GM21723 (cell line): ENCODE results near the gene FBXW9.
"Not testable (repeated sequence)": the region's sequence is repeated elsewhere in the genome, so short reads cannot be mapped to it uniquely, and the experiment has no call there.

ENCODE experiments used
- ATAC-seq: cut with Tn5 transposase; IDR thresholded peaks from one replicate; pipeline ENCODE4 v1.9.1; 2021; ENCODE audit warnings: mild to moderate bottlenecking, moderate library complexity; ENCODE audit not compliant: unreplicated experiment

Gene FBXW9

DNA sequence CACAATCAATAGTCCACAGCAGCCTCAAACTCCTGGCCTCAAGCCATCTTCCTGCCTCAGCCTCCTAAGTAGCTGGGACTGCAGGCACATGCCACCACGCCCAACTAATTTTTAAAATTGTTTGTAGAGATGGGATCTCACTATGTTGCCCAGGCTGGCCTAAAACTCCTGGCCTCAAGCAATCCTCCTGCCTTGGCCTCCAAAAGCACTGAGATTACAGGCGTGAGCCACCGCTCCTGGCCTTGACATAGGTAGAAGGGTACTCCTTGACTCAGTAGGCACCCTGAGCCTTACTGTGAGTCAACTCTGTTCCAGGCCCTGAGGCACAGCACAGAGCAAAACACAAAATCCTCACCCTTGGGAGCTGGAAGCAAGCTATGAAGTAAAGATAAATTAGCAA, 19.5 kb upstream of the FBXW9 start:
- no peak for ATAC-seq

DNA sequence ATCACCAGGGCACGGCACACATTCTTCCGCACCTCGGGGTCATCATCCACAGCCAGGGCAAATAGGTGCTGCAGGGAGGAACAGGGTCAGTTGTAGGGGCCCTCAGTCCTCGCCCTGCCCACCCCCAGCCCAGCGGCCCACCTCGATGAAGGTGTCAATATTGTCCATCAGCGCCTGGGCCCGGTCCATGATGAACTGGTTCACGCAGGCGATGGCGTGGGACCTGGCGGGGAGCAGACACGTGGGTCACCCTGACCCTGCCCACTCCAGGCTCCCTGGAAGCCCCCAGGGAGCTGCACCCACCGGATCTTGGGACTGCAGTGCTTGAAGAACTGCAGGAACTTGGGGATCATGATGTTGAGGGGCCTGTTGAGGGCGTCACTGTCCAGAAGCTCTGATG, 18.7 kb upstream of the FBXW9 start:
- ATAC-seq, result no peak

DNA sequence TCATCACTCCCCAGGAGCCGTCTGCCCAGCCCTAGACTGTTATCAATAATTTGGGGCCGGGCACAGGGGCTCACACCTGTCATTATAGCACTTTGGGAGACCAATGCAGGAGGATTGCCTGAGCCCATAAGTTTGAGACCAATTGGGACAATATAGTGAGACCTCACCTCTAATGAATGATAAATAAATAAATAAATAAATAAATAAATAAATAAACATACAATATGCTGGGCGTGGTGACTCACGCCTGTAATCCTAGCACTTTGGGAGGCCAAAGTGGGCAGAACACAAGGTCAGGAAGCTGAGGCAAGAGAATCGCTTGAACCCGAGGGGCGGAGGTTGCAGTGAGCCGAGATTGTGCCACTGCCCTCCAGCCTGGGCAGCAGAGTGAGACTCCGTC, 16.9 kb upstream of the FBXW9 start:
- ATAC-seq, result not testable (repeated sequence)

DNA sequence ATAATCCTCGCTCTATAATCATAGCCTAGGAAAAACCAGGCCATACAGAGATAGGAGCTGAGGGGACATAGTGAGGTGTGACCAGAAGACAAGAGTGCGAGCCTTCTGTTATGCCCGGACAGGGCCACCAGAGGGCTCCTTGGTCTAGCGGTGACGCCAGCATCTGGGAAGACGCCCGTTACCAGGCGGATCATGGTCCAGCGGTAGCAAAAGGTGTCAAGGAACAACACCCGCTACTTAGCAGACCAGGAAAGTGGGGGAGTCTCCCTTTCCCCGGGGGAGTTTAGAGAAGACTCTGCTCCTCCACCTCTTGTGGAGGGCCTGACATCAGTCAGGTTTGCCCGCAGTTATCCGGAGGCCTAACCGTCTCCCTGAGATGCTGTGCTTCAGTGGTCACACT, 15.6 kb upstream of the FBXW9 start:
- ATAC-seq, result not testable (repeated sequence)

DNA sequence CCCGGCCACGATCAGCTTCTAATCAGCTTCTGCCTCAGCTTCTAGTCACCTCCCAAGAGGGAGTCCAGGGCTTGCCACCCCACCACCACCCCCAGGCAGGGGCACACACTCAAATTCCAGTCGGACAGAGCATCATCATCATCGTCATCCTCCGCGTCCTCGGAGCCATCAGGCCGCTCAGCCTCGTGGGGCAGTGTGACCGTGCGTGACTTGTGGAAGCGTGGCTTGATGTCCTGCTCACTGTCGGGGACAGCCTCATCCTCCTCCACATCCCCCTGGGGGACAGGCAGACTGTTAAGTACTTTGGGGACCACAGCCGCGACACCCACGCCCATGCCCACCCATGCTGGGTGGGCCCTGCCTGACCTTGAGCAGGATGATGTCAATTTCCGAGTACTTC, 14.8 kb upstream of the FBXW9 start:
- no peak for ATAC-seq

DNA sequence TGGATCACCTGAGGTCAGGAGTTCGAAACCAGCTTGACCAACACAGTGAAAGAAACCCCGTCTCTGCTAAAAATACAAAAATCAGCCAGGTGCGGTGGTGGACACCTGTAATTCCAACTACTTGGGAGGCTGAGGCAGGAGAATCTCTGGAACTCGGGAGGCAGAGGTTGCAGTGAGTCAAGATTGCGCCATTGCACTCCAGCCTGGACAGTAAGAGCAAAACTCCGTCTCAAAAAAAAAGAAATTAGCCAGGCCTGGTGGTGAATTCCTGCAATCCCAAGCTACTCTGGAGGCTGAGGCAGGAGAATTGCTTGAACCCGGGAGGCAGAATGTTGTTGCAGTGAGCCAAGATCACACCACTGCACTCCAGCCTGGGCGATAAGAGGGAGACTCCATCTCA, 12.2 kb upstream of the FBXW9 start:
- no peak for ATAC-seq

DNA sequence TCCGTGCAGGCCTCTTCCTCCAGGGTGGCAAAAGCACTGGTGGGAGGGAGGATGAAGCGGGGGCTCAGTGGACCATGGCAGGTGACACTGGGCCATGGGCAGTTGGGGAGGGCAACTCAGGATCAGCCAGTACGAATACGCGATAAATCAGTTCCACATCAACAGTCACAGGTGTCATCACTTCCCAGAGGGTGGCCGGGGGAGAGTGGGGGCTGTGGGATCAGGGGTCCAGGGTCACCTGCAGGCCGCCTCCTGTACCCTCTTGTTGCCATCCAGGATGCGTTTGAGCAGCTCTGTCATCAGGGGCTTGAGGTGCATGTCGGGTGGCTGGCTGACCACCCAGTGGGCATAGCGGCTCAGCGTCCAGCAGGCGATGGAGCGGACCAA, 9.9 kb upstream of the FBXW9 start:
- no peak for ATAC-seq

DNA sequence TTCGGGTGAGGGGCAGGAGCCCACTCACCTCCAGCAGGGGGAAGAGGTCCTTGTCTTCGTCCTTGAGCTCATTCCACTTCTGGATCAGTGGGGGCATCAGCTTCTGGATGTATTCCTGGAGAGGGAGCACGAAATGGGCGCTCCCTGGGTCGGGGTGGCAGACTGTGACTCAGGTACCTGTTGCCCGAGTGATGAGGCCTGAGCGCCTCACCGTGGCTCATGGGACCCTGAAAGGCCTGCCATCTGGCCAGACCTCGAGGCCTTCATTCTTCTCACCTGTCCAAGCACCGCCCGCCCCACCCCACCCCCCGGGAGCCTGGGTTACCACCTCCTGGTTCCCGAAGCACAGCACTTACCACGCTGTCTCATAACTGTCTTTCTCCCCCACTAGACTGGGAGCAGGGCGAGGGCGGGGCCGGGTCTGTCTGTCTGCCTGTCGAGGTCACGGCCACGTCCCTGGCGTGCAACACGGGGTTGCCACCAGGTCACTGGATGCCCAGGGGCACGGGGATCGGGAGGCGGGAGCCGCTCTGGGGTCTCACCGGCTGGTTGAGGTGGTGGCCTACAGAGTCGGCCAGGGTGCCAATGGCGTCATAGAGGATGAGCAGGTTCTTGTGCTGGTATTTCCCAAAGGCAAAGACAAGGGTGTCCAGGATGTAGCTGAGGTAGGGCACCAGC, 9.4 kb upstream of the FBXW9 start:
- ATAC-seq, result no peak

DNA sequence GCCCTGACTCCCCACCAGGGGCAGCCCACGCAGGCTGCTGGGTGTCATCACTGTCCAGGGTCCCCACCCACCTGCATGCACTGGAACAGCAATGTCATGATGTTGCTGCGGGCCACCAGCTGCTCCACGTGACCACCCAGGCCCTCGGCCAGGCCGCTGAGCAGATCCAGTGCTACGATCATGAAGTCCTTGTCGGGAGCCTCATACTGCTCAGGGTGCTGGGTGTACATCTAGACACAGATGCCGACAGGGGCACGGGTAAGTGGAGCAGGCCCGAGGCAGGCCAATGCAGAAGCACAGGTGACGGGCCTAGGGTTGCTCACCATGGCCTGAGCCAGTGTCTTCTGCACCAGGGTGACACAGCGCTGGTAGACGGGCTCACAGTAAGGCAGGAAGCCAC, 8.7 kb upstream of the FBXW9 start:
- no peak for ATAC-seq

DNA sequence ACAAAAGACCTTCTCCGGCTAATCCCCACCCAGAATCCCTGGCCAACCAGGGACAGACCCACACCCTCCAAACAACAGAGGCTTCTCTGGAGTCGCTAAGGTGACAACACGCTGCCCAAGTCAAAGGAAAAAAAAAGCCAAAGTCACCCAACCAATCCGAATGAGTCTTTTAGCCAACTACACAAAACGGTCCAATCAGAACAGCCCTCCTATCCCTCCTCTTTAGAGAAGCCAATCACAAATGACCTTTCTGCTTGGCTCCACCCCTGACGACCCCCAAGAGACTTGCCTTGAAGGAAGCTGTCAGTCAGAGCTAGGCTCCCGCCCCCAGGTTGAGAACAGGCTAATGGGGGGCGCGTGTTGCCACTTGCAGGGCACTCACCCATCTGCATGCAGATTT, 6.6 kb upstream of the FBXW9 start:
- ATAC-seq, result no peak

DNA sequence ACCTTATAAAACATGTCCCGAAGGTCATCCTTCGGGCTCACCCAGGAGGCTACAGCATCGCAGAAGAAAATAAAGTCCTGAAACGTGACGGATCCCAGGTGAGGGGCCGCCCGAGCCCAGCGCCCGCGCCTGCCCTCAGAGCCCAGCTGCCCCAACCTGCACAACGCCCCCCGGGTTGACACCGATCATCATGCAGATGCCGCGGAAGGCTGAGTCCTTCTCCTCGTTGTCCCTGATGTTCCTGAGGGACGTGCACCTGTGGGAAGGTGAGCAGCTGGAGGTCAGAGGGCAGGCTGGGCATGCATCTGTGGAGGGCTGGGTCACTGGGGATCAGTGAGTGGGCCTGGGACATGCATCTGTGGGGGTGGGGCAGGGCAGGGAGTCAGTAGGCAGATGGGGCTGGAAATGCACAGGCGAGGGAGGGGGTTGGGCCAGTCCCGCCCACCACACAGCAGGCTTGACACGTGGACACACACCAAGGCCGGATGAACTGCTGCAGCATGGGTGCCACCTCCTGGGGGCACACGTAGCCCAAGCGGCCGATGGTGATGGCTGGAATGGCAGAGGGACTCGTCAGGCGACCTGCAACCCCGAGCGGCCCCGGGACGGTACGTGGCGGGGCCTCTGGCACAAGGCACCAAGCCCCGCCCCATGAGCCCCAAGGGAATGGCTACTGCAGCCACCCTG, 5.3 kb upstream of the FBXW9 start:
- no peak for ATAC-seq

DNA sequence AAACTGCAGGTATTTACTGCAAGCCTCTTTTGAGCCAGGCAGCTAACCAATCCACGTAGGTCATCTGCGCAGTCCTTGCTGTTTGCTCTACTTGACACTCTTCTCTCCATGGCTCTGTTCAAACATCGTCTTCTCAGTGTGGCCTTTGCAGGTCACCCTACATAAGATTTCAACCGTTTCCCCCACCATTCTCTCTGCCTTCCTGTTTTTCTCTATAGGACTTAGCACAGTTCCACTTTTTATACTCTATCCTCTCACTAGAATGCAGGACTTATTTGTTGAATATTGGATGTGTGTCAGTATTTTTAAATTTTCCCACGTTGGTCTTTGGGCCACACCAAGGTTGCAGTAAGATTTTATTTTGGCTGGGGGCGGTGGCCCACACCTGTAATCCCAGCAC, 1.7 kb upstream of the FBXW9 start:
- ATAC-seq, result no peak

DNA sequence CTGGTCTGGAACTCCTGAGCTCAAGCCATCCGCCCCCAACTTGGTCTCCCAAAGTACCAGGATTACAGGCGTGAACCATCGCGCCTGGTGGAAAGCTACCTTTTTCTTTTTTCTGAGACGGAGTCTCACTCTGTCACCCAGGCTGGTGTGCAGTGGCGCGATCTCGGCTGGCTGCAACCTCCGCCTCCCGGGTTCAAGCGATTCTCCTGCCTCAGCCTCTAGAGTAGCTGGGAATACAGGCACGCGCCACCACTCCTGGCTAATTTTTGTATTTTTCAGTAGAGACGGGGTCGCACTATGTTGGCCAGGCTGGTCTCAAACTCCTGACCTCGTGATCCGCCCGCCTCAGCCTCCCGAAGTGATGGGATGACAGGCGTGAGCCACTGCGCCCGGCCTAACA, 994 bp upstream of the FBXW9 start:
- not testable (repeated sequence) for ATAC-seq

DNA sequence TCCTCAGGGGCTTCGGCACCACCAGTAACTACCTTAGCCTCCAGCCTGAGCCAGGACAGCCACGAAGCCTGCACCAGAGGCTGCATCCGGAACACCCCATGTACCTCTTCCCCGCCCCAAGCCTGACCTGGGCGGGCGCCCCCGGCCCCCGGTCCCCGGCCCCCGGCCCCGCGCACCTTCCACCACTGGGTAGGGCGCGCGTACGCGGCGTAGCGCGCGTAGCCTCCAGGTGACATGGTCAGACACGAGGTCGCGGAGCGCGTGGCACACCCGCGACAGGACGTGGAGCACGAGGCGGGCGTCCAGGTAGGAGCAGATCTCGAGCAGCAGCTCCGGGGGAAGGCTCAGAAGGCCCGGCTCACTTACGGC, 450 bp downstream of the FBXW9 start:
- peak; percentile 17 for ATAC-seq

DNA sequence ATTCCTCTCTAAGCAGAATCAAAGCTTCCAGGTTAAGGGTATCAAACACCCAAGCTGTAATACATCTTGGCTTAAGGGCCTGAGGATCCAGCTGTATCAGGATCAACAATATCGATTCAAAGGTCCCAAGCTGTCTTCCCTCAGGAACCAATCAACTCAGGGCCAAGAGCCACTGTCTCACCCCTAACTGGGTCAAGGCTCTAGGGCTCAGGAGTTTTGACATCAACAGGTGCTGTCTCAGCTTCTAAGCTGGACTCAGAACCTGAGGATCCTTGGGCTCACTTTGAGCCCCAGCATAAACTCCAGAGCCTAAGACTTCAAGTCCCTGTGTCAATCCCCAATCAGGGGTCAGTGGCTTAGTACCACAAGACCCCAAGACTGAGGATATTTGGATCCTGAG, 917 bp downstream of the FBXW9 start:
- peak; percentile 4 for ATAC-seq

DNA sequence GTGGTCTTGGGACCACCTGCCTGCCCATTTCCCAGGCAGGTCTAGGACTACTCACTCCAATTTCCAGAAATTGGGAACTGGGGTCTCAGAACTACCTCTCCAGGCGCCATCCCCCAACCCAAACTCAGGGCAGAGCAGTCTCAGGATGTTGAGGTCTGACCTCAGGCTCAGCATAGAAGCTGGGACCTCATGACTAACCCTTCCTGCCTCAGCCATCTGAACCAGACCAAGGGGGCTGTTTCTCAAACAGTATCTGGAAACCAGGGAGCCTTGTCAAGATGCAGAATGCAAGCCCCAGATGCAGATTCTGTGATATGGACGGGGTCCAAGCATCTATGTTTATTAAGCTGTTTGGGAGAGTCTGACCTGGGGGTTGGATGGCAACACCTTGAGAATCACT, 1.3 kb downstream of the FBXW9 start:
- no peak for ATAC-seq

DNA sequence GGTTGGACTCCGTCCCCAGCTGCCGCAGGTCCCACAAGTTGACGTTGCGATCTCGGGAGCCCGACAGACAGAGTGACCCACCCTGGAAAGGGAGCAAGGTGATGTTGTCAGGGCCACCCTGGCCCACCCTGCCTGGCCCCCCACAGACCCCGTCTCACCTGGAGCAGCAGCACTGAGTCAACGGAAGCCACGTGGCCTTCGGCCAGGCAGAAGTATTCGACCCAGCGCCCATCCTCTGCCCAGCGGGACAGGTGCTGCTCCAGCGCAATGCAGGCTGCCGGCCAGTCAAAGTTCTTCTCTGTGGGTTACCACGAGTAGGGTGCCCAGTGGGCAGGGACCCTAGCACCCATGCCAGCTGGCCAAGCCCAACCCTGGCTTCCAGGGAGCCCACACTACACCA, 1.8 kb downstream of the FBXW9 start:
- ATAC-seq, result no peak

DNA sequence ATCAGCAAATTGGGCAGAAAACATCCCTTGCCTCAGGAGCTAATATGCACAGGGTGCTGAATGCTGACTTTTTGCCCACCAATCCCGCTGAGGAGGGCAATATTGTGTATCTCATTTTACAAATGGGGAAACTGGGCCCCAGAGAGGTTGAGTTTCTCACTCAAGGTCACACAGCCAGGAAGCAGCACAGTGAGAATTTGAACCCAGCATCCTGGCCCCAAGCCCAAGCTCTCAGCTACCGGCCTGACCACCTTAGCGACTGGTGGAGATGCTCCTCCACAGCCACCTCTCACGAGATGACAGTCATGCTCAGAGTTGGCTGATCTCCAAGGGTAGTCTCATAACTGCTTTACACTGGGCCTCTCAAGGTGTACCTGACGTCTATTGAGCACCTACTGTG, 3.5 kb downstream of the FBXW9 start:
- ATAC-seq, result no peak

DNA sequence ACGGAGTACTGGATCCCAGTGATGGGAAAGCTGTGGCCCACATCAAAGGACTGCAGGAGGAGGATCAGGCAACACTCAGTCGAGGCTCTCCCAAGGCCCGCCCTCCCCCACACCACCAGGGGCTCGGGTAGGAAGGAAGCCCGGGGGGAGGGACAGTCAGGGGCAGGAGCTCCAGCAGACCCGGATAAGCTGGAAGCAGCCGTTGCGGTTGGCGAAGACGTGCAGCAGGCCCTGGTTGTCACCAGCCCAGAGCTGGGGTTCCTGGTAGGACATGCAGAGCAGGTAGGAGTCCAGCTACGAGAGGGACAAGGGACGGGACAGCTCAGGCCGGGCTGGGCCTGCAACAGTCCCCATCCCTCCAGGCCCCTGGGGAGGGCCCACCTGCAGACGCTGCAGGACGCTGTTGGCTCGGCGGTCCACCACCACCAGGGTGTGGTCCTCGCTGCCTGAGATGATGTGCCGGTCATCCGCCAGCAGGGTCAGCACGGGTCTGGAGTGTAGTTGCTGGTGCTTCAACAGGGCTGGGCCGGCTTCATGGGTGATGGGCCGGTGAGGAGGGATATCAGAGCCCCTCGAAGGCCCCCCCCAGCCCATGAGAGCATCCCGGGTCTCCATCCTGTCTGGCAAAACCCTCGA, 6.7 kb downstream of the FBXW9 start:
- ATAC-seq, result no peak

DNA sequence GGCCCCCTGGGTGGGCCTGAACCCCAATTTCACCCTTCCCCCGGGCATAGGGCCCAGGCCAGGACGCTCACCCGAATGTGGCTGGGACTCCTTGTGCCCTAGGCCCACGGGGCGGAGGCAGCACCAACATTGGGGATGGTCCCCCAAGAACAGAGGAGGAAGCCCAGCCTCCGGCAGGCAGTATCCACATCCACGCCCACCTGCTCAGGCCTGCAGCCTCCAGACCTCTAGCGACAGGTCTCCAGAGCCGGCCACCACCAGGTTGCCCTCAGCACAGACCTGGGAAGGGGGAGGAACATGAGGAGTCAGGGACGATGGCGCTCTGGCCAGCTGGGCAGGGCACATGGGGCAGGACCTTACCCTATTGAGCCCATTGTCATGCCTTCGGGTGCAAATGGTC, 7.4 kb downstream of the FBXW9 start:
- ATAC-seq, result no peak

DNA sequence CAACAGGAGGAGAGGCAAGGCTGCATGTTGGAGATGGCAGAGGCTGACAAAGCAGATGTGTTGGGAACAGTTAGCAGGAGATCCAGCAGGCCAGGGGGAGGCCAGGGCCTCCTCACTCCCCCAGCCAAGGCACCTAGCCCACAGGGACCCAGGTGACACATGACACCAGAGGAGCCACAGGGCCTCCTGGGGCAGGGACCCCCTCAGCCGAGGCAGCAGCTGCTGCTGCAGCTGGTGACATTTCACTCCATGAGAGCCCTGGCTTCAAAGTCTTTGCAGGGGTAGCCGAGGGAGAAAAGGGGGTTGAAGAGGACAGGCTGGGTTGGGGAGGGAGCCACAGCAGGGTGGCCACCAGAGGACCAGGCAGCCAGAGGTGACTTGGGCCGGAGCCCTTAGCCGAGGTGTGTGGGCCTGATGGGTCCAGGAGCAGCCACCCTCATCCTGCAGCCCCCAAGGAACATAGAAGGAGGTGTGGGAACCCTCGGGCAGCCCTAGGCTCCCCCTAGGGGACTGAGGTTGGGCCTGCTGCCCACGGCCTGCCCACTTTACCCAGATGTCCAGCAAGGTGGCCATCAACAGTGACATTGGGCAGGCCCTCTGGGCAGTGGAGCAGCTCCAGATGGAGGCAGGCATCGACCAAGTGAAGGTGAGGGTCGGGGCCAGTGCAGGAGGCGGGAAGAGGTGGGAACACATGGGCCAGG, 8.8 kb downstream of the FBXW9 start, which contains the start of gene GNG14:
GNG14 (plus strand) TSS at position 503 of the 701 bp plus-strand sequence; CDS start at position 554, 51 bp downstream.
- no peak for ATAC-seq

DNA sequence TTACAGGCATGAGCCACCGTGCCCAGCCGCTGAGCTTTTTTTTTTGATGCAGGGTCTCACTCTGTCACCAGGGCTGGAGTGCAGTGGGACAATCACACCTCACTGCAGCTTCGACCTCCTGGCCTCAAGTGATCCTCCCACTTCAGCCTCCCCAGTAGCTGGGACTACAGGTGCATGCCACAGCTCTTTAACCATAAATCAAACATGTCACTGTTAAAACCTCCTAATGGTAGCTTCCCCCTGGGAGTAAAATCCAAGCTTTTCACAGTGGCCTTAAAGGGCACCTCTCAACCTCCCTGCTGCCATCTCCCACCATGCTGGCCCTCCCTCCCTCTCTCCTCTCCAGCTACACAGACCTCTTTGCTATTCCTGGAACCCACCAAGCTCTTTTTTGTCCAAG, 10.6 kb downstream of the FBXW9 start:
- no peak for ATAC-seq
